NCI-H1105 (cell line): ENCODE data around the gene MT1A.
"Not testable (repeated sequence)": the region's sequence is repeated elsewhere in the genome, so short reads cannot be mapped to it uniquely, and the experiment has no call there.

Experiments used
- DNase-seq: peaks from one replicate; lab custom pipeline; 2025; lab: John Stamatoyannopoulos, UW

The MT1A gene

DNA sequence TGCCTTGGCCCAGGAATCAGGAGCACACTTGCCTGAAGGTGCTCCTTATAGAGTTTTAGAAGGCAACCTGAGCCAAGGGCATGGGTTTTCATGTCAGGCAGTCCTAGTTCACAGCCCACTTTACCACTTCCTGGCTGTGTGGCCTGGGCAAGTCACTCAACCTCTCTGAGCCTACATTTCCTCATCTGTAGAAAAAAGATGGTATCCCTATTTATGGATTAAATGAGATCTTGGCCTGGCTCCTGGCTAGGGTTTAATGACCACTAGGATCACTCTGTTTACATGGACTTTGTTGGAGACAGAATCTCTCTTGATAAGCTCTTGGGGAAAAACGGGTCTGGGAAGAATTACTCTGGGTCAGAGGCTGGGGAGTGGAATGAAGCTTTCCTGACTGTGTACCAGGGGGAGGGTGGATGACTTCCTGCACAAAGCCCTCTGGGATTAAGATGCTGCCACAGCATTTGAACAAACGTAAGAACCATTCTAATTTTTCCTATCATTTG is 27.8 kb upstream of the MT1A start:
- DNase-seq = no peak

DNA sequence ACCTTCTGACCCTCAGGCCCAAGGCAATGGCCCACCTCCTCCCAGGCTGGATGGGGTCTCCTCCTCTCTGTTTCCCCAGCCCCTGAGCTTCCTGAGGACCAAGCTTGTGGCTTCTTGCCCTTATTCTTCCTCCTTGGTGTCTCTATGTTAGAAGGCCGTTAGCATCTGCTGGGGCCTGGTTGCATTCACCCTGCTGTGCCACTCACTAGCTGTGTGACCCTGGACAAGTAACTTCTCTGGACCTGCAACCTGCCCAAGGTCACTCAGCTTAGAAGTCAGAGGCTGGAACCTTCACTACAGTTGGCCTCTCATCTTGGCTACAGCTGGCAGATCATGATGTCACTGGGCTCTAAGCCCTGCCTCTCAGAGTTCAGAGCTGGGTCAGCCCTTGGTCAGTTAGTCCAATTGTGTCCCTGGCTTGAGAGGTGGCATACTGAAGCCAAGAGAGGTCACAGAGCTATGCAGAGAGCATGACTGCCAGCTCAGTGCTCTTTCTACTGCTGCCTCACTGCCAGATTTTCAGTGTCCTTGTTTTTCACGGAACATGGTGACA is 27.1 kb upstream of the MT1A start:
- no peak for DNase-seq

DNA sequence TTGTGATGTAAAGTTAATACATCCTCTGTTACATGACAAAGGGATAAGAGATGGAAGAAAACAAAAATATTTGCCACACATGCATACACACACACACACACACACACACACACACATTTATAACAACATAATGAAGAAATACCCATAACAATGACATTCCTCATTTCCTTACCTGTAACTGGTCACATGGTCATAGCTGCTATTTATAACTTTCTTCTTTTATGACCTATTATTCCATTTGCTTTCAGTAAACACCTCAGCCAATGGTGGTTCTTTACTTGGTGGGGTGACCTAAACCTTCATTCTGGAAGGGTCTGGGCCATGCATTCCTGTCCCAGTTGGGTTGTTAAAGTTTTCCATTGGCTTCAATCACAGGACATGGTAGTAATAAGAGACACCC is 24.8 kb upstream of the MT1A start:
- no peak for DNase-seq

DNA sequence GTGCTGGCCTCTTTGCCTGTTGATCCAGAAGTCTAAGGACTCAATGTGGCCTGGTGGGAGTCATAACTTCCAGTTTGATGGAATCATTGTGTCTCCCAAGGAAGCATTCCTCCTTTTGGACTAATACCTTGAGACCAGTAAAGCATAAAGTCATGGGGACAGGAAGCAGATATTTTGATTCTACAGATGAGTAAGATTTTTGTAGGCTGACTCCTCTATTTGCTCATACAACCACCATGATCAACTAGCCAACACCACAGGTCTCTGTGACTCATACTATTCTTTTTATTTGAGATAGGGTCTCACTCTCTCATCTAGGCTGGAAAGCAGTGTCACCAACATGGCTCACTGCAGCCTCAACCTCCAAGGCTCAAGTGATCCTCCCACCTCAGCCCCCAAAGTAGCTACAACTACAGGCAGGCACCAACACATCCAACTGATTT is 23.9 kb upstream of the MT1A start:
- DNase-seq = no peak

DNA sequence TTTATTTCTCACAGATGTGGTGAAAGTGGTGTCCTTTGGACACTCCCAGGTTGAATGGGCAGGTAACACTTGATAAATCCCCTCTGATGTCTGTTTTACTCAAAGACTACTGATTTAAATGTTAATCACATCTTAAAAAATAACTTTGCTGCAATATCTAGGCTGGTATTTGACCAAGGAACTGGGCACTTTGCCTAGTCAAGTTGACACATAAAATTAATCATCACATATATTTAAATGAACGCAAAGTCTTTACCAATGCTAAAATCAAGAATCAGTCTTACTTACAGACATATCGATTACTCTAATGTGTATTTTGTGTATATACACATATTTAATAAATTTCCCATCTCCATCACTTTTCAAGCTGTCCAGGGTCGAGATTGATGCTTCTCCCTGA is 23.1 kb upstream of the MT1A start:
- DNase-seq = no peak

DNA sequence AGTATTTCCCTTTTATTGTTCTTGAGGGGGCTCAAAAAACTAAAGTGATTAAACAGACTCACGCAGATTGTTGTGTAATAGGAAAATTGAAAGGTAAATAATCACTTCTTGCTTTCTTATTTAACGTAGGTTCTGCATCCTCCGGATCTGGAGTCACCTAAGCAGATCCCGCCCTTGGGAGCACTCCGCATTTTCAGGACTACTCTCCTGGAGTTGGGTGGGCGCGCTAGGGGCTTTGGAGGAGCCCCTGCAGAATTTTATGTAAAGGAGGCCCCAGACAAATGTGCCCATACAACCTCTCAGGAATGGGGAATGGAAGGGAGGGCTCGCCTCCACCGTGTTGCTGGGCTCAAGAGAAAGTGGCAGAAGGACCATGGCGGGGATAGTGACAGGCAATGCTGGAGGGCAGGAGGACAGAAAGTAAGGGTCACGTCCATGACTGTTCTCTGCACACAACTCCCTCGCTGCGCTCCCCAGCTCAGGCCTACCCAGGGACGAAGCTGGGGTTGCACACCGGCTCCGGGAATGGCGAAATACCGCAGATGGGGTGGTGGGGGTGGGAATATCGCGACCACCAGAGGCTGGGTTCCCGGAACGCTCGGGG is 21.8 kb upstream of the MT1A start:
- DNase-seq = no peak

DNA sequence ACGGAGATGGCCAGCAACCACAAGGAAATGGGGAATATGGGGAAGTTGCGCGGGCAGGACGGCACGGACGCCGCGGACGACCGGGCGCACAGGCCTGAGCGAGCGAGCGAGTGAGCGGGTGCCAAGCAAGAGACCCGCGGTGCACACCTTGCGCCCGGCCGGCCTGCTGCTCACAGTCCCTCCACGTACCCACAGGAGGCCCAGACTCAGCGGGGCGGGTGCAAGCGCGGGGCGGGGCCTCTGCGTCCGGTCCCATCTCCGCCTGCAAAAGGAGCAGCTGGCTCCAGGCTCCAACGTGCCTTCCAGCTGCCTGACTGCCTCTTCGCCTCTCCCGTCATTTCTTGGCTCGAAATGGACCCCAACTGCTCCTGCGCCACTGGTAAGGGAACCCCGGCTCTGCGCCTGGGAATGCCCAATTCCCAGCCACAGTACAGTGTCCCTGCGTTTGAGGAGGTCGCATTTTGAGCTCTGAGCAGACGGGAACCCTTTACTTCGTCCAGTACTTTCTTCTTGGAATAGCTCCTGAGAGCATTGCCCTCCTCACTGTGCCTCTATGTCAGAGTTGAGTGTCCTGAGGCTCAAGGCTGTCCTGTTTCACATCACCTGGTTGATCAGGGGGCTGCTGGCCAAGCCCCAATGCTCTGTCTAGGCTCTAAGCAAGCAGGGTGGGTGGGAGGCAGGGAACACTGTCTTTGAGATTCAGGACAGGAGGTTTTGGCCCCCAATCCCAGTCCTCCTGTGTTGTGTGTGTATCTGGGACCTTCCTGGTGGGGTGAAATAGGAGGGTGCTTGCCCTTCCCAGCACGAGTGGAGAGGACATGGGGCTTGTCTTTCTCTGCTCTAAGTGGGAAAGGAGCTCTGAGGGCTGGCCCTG is 21.0 kb upstream of the MT1A start:
- no peak for DNase-seq

DNA sequence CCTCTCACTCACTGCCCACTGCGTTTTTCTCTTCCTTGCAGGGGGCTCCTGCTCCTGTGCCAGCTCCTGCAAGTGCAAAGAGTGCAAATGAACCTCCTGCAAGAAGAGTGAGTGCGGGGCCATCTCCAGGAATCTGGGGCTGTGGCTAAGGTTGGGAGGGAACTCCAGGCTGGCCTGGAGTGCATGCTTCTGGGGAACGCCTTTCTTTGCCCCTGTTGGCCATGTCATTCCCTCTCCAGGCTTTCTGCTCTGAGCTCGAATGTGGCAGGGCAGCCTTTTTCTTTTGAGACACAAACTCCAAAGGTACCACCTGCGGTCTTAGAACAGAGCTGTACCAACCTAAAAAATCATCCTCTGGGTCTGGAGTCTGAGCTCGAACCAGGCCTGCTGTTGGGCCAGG is 20.3 kb upstream of the MT1A start:
- DNase-seq = no peak

DNA sequence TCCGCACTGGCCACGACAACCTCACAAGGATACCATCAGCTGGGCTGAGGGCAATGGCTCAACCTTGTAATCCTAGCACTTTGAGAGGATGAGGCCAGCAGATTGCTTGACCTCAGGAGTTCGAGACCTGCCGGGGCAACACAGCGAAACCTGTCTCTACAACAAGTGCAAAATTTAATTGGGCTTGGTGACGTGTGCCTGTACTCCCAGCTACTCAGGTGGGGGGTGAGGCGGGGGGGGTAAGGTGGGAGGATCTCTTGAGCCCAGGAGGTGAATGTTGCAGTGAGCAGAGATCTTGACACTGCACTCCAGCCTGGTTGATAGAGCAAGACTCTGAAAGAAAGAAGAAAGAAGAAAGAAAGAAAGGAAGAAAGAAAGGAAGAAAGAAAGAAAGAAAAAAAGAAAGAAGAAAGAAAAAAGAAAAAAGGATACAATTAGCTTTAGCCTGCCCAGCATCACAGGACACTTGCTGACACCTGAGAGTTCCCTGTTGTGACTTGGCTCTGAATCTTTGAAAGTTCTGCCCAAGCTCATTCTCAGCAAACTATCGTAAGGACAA is 18.0 kb upstream of the MT1A start:
- DNase-seq = no peak

DNA sequence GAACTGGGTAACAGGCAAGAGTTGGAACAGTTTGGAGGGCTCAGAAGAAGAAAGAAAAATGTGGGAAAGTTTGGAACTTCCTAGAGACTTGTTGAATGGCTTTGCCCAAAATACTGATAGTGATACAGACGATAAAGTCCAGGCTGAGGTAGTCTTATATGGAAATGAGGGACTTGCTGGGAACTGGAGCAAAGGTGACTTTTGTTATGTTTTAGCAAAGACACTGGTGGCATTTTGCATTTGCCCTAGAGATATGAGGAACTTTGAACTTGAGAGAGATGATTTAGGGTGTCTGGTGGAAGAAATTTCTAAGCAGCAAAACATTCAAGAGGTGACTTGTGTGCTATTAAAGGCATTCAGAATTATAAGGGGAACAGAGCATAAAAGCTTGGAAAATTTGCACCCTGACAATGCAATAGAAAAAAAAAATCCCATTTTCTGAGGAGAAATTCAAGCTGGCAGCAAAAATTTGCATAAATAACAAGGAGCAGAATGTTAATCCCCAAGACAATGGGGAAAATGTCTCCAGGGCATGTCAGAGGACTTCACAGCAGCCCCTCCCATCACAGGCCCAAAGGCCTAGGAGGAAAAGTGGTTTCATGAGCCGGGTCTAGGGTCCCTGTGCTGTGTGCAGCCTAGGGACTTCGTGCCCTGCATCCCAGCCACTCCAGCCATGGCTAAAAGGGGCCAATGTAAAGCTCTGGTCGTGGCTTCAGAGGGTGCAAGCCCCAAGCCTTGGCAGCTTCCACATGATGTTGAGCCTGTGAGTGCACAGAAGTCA is 16.6 kb upstream of the MT1A start:
- DNase-seq = not testable (repeated sequence)

DNA sequence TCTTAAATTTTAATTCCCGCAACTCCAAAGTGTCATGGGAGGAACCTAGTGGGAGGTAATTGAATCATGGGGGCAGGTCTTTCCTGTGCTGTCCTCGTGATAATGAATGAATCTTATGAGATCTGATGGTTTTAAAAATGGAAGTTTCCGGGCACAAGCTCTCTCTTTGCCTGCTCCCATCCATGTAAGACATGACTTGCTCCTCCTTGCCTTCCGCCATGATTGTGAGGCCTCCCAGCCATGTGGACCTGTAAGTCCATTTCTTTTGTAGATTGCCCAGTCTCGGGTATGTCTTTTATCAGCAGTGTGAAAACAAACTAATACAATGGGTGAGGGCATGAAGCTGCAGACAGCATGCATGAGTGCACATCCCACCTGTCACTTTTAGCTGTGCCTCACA is 15.3 kb upstream of the MT1A start:
- not testable (repeated sequence) for DNase-seq

DNA sequence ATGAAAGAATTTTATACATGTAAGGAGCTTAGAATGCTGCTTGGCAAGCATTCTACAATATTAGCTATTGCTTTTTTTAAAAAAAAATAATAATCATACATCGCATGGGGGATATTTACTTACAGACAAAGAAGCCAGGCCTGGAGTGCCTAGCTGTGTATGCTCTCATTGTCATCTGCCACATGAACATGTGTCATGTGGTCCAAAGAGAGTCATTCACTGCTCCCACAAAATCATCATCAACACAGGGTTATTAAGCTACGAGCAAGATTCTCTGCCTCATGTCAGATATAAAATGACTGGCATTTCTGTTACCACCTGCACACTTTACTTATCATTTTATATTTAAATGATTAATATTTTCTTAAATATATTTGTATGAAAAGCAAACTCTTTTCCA is 14.8 kb upstream of the MT1A start:
- no peak for DNase-seq

DNA sequence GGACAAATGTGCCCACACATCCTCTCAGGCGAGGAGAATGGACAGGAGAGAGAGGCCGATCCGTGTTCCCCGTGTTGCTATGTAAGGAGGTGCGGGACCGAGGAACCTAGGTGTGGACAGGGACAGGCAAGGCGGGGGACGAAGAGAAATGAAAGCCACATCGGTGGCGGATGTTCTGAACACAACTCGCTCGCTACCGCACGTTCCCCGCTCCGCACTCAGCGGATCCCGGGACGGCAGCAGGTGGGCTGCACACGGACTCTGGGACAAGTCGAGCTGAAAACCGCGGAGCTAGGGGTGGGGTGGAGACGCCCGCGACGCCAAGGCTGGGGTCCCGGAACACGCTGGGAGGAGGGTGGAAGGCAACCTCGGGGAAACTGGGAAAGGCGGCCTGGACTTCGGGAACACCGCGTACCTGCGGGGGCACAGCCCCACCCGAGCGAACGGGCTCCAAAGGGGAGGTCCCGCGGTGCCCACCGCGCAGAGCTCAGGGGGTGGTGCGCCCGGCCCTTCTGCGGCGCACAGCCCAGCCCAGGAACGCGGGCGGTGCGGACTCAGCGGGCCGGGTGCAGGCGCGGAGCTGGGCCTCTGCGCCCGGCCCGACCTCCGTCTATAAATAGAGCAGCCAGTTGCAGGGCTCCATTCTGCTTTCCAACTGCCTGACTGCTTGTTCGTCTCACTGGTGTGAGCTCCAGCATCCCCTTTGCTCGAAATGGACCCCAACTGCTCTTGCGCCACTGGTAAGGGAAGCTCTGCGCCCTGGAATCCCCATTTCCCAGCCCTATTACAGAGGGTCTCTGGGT is 13.1 kb upstream of the MT1A start, which contains the start of gene MT1E:
TSS of gene MT1E (plus strand) at position 642 of the 803 bp plus-strand sequence. CDS start at position 713, 71 bp downstream.
- DNase-seq = no peak

DNA sequence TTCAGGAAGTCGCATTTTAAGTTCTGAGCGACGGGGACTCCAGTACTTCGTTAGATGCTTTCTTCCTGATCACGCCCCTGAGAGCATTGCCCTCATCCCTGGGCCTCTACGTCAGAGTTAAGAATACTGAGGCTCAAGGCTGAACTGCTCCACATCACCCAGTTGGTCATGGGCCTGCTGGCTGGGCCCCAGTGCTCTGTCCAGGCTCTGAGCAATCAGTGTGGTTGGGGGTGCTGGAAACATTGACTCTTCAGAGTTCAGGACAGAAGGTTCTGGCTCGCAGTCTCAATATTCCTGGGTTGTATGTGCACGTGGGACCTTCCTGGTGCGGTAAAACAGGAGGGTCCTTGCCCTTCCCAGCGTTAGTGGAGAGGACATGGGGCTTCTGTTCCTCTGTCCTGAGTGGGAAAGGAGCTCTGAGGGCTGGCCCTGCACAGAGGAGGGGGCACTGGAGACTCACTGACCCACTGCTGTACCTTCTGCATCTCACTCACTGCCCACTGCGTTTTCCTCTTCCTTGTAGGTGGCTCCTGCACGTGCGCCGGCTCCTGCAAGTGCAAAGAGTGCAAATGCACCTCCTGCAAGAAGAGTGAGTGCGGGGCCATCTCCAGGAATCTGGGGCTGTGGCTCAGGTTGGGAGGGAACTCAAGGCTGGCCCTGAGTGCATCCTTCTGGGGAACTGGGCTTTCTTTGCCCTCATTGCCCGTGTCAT is 12.4 kb upstream of the MT1A start:
- no peak for DNase-seq

DNA sequence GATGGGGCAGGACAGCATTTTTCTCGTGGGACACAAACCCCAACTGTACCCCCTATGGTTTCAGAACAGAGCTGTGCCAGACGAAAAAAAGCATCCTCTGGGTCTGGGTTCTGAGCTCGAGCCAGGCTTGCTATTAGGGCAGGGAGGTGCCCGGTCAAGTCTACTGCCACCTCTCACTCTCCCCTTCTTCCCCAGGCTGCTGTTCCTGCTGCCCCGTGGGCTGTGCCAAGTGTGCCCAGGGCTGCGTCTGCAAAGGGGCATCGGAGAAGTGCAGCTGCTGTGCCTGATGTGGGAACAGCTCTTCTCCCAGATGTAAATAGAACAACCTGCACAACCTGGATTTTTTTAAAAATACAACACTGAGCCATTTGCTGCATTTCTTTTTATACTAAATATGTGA is 11.8 kb upstream of the MT1A start:
- DNase-seq = no peak

DNA sequence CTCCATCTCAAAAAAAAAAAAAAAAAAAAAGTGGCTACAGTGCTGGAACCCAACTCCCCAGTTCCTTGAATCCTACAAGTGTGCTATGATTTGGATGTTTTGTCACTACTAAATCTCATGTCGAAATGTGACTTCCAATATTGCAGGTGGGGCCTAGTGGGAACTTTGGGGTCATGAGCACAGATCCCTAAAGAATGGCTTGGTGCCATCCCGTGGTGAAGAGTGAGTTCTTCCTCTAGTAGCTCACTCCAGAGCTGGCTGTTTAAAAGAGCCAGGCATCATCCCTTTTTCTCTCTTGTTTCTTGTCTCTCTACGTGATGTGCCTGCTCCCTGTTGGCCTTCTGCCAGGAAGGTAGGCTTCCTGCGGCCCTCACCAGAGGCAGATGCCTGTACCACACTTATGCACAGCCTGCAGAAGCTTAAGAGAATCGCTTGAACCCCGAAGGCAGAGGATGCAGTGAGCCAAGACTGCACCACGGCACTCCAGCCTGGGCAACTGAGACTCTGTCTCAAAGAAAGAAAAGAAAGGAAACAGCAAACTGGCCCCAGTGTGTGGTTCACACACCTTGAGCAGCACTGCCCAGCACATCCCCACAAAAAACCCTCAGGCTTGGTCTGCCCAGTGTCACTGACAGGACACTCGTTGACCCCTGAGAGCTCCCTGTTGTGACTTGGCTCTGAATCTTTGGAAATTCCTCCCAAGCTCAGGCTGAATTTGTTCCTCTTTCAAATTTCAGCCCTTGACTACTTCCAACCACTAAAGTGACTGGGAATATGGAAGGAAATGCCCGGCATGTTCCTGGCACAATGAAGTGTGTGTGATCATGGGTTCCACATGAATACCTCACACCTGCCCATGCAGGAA is 9.7 kb upstream of the MT1A start:
- DNase-seq = no peak

DNA sequence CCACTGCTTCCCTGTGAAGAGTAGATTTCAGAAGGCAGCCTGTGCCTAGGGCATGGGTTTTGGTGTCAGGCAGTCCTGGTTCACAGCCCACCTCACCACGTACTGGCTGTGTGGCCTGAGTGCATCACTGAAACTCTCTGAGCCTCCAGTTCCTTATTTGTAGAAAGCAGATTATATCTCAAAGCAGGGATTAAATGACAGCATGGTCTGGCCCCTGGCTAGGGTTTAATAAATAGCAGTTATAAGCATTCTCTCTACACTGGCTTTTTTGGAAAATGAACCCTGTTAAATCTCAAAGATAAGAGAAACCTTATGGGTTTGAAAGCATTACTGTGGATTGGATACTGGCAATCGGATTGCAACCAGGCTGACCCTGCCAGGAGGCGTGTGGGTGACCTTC is 8.9 kb upstream of the MT1A start:
- DNase-seq = no peak

DNA sequence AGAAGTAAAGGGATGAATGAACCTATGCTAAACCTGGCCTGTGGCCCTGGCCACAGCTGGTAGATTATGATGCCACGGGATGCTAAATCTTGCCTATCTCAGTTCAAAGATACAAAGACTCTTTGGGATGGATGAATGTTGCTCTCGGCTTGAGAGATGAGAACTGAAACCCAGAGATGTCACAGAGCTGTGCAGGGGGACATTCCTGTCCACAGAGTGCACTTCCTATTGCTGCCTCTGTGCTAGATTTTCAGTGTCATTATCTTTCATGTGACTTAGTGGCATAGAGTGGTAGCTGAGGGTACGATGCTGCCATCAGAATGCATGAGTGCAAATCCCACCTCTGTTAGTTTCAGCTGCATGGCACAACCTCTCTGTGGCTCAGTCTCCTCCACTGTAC is 8.3 kb upstream of the MT1A start:
- DNase-seq = no peak

DNA sequence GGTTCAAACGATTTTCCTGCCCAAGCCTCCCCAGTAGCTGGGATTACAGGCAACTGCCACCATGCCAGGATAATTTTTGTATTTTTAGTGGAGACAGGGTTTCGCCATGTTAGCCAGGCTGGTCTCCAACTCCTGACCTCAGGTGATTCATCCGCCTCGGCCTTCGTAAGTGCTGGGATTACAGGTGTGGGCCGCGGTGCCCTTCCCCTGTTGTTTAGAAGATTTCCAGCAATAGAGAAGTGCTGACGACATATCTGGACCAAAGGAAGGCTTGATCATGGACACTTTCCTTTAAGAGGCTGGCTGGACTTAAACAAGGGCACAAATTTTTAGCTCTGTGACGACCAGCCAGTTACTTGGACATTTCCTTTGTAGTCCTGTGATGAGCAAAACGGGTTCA is 7.3 kb upstream of the MT1A start:
- DNase-seq = no peak

DNA sequence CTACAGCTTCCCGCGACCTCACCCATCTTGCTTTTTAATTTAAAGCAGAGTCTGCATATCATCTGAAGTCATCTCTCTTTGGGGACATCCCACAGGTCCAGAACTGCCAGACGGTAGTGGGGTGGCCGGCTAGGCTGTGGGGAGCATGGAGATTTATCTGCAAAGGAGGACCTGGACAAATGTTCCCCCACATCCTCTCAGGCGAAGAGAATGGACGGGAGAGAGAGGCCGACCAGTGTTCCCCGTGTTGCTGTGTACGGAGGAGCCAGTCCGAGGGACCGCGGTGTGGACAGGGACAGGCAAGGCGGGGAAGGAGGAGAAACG is 6.7 kb upstream of the MT1A start:
- no peak for DNase-seq
